ENCODE measurements around the gene MAN1C1.

DNA sequence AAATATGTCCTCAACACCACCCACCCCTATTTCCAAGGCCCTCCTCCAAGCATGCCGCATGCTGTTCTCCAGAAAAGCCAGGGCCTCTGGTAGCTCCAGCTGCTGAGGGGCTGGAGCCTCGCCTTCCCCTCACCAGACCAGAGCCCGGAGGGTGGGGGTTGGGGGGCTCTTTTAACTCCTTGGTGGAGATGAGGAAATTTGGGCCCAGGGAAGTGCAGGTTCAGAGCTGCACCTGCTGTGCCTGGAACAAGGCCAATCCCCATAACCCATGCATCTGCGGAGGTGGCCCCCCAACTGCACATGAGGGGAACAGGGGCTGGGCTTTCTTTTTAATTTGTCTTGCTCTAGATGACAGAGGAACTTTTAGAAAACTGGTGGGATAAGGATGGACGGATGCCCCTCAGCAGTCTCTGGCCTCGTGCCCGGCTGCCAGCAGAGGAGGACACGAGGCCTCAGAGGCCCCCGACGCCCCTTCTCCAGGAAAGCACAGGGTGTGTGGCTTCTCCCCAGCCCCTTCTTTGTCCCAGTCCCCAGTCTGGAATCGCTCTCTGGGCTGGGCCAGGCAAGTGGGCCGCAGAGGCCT lies 182.9 kb downstream of the MAN1C1 start:
- TF ChIP-seq ZC3H10 (CRISPR knock-in tag; IDR thresholded peaks at IDR 0.05) (no peak), ZFP30 (CRISPR knock-in tag; IDR thresholded peaks at IDR 0.05) (no peak), TCF4 (CRISPR knock-in tag; IDR thresholded peaks at IDR 0.05; ENCODE audit: borderline replicate concordance) (no peak)

Measured in SK-N-SH treated with all-trans-retinoic acid at 6 μM for 48 hours (cell line).